Muscle of back (tissue), 11 donors: Measurements from ENCODE around the gene ABHD2. TPM values are rescaled to one million over a fixed set of nuclear protein-coding genes. Genes with fewer than 3 reads are reported as not detected.
"Not testable (repeated sequence)": the region's sequence is repeated elsewhere in the genome, so short reads cannot be mapped to it uniquely, and the experiment has no call there.

Experiments used
- DNase-seq, 3 donors: peaks; one replicate each; pipeline versions ENCODE4 v3.0.0 to v3.0.0-alpha.2; 2013
- polyA plus RNA-seq, 10 donors: library from polyadenylated mRNA; unstranded; fragments of 120-200 nt; gene quantifications; one replicate each; pipeline ENCODE4 v1.2.1, GENCODE V29; 2013; ENCODE audit not compliant: insufficient read length in 10 of 10

The ABHD2 gene
- polyA plus RNA-seq, 10 donors = 18.3 to 24.7 (median 21.8) TPM

DNA sequence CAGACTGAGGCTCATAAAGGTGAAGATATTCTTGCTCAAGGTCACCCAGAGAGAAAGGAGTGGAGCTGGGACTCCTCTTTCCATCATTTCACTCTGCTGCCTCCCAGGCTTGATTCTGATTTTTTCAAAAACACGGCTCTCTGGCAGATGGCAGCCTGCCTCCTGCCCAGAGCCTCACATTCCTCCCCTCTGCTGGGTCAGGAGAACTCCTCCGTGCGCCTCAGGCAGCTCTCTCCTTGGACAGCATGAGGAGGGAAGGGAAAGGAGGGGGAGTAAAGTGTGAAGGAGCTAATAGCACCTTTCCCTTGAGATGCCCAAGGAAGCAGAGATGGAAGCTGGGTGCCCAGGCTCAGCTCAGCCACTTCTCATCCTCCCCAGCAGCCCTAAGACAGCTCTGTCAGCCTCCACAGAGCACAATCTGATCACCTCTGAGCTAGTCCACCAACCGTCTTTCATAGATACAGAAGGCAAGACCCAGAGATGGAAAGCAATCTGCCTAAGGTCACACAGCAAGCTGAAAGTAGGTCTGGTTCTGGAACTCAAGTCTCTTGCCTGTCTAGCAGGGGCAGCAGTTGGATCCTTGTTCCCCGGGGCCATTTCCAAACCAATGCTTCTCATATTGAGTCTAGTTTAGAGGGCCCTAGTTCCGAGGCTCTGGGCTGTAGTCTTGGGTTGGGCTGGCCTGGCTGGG lies 129.6 kb downstream of the ABHD2 start:
- DNase-seq = no peak

DNA sequence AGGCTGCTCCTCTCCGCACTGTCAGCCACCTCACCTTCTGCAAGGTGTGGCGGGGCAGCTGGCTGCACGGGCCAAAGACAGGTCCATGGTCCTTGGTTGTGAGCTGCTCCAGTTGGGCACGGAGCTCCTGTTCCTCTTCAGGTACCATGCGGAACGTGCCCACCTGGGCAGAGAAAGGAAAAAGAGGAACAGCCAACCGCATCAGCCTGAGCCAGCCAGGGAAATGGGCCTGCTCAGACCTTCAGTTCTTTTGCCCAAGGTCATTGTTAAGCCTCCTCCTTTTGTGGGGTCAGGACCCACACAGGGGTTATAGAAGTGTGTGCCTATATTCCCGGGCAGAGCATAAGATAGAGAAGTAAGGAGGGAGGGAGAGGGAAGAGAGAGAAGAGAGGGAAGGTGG lies 130.3 kb downstream of the ABHD2 start:
- DNase-seq = no peak

DNA sequence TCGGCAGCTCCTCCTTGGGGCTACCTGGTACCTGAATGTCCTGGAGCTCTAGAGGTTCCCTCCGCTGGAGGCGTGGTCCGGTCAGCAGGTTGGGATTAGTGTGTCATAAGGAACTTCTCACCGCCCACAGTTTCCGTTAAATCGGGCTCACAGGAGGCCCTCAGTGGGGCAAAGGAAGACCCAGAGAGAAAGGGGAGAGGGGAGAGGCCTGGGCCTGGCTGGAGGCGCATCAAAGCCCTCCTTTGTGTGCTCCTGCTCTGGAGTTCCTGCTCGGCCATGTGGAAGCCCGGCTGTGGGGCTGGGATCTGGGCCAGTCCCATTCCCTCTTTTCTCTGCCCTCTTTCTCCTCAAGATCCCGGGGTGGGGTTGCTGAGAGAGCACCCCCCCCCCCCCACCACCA lies 133.3 kb downstream of the ABHD2 start, which contains the start of gene RLBP1:
Gene RLBP1, minus strand, starts transcription at position 37 of the 400 bp plus-strand sequence. CDS start 2,604 bp downstream, outside the sequence.
- no peak for DNase-seq

GRCh38 chr15:89225588-89225987 lies 137.3 kb downstream of the ABHD2 start:
- DNase-seq = no peak

DNA sequence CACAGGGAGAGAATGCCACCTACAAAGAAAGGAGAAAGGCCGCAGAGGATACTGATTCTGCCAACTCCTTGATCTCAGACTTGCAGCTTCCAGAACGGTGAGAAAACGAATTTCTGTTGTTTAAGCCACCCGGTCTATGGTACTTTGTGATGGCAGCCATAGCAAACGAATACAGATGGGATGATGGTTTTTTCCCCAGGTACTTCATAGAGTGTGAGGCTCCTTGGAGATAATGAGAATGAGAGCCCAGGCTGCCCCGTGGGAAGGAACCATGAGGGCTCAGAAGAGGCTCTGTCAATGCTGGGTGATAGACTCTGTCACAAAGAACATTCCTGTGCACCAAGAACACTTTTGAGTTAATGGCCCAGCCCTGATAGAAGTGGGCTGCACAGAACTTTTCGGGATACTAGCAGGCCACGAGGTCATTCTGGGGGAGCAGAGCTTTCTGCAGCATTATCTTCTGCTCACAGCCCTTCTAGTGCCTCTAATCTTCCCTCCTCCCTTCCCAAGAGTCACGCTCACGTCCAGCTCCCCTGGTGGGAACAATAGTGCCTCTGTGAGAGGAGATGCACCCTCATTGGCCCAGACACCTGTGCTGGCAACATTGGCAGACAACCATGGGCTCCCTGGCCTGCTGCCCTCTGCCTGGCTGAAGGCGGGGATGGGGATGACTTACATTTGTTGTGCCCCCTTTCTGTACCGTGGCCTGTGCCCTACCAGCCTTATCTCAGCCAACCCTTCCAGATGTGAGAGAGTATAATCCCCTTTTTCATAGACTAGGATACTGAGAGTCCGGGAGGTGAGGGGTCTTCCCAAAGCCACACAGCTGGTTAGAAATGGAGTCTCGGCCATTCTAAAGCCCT lies 138.3 kb downstream of the ABHD2 start:
- DNase-seq = no peak

GRCh38 chr15:89227425-89227824 lies 139.2 kb downstream of the ABHD2 start:
- no peak for DNase-seq

- DNase-seq = no peak
Observed at GRCh38 chr15:89230277-89230676, 142.0 kb downstream of the ABHD2 start.

GRCh38 chr15:89231832-89232231 lies 143.6 kb downstream of the ABHD2 start:
- no peak for DNase-seq

DNA sequence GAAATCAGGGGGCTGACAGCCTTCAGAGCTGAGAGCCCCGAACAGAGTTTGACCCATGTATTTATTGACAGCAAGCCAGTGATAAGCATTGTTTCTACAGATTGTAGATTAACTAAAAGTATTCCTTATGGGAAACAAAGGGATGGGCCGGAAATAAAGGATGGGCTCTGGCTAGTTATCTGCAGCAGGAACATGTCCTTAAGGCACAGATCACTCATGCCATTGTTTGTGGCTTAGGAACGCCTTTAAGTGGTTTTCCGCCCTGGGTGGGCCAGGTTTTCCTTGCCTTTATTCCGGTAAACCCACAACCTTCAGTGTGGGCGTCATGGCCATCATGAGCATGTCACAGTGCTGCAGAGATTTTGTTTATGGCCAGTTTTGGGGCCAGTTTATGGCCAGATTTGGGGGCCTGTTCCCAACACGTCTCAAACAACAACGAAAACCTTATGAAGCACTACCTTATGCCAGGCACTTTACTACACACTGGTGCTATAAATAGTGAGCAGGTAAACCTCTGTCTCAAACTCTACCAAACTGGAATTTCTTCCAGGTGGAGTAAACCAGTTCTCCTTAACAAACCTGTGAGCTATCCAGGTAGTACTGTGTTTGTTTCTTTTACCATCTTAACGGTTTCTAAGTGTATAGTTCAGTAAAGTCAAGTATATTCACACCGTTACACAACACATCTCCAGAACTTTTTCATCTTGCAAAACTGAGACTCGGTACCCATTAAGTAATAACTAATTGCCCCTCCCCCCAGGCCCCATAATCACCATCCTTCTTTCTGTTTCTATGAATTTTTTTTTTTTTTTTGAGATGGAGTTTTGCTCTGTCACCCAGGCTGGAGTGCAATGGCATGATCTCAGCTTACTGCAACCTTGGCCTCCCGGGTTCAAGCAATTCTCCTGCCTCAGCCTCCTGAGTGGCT lies 151.9 kb downstream of the ABHD2 start:
- DNase-seq = not testable (repeated sequence)

- no peak for DNase-seq
Observed at GRCh38 chr15:89243046-89243690, 154.9 kb downstream of the ABHD2 start.

DNA sequence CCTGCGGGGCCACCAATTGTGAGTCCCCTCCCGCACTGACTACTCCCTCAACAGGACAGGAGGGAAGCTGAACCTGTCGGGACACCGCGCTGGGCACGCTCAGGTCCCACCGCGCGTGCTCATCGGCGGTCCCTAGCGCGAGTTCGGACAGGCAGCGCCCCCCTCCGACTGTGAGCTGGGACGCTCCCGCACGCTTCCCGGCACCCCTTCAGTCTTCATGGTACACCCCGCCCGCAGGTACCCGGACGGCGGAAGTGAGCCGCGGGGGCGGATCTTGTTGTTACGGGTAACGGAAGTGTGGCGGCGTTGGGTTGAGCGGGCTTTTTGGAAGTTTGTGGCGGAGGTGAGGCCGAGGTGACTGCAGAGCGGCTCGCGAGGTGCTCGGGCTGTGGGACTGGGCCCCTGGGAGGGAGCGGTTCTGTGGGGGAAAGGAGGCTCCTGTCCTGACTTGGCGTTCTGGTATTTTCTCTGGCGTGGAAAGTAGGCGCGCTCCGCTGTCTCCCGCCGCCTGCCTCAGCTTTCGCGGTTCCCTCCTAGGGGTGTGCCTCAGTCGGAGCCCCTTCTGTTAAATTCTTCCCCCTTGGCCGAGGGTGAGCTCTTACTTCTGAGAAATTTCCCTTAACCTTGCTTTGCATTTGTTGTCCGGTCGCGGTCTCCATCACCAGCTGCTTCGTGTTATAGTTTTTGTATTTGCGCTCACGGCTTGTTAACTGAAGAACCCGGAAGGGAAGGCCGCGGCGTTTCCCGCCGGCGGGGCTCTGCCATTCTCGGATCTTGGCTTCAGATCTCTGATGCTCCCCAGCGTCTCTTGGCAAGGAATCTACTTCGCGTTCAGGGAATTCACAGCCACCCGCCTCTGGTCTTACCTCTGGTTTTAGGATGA lies 155.7 kb downstream of the ABHD2 start, which contains the start of gene FANCI:
Gene FANCI, plus strand, starts transcription at position 289 of the 883 bp plus-strand sequence. CDS start 3,669 bp downstream, outside the sequence.
- DNase-seq = peak; percentile 93 to 97 (median 95)

DNA sequence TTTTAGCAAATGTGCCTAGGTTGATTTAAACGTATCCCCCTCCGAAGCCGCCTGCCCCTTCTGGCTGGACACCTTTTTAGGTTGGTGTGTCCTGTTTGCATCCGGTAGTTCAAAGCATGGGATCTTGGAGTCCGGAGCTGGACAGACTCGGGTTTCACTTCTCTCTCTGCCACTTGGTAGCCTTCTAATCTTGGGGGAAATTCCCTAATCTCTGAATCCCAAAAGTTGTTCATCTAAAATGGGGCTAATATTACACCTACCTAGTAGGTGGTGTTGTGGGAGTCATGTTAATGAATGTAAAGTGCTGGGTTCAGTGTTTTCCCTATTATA lies 156.3 kb downstream of the ABHD2 start:
- no peak for DNase-seq

DNA sequence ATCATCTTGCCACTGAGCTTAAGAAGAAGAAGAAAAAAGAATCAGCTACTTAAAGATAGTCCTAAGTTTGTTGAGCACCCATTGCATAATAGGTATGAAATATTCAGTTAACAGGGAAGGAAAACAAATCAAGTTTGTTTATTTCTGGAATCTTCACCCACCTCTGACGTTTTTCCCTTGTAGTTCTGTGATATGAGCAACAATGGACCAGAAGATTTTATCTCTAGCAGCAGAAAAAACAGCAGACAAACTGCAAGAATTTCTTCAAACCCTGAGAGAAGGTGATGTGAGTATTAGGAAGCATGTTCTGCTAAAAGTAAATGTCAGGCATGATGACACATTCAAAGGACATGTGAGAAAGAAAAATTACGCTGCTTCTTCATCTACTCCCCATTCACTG lies 159.2 kb downstream of the ABHD2 start:
- DNase-seq = no peak

DNA sequence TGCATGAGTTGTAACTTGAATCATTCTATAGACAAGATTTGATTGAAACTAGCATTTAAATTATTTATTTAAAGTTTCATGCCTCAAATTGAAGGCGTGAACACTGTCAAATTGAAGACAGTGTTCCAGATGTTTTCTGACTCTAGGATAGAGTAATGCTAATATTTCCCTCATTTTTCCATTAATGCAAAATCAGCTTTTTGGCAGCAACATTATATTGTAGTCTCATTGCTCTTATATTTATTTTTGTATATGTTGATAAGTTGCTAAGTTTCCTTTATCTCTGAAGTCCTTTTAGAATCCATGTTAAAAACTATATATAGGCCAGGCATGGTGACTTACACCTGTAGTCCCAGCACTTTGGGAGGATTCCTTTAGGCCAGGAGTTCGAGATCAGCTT lies 160.3 kb downstream of the ABHD2 start:
- DNase-seq = no peak

GRCh38 chr15:89250142-89250541 lies 161.9 kb downstream of the ABHD2 start:
- not testable (repeated sequence) for DNase-seq

Other genes starting within 250 kb of the ABHD2 start
- 10 to 100 TPM in 4 of 10 donors, 1 to 10 TPM in 6; 5.0 to 15.9 (median 9.3) TPM for gene HAPLN3, start 192.9 kb upstream of the ABHD2 start, polyA plus RNA-seq
- gene MFGE8, start 175.1 kb upstream of the ABHD2 start, polyA plus RNA-seq = 100 to 1,000 TPM; 105 to 177 (median 118) TPM
- under 1 TPM in 7 of 10 donors, not detected in 3; 0.09 to 0.62 (median 0.29) TPM for gene RLBP1, start 133.1 kb downstream of the ABHD2 start, polyA plus RNA-seq
- gene FANCI, start 155.5 kb downstream of the ABHD2 start, polyA plus RNA-seq = 10 to 100 TPM; 12.4 to 27.7 (median 16.8) TPM
- gene POLG, start 246.4 kb downstream of the ABHD2 start, polyA plus RNA-seq = 10 to 100 TPM; 31.8 to 53.5 (median 39.4) TPM